GM12865 (cell line): Measurements from ENCODE around the gene PALM3.

ENCODE experiments used
- DNase-seq: peaks from one replicate; pipeline ENCODE4 v3.0.0; 2010; ENCODE audit warnings: low read depth
- H3K4me3 ChIP-seq: 2 replicates; pipeline ENCODE4 v1.5.1; 2011; ENCODE audit warnings: mild to moderate bottlenecking, low read depth, low read length, control low read depth
- TF ChIP-seq, protein P1 (sequence below): IDR thresholded peaks from 2 replicates; pipeline ENCODE4 v1.5.1; 2011; ENCODE audit warnings: low read length, control low read depth, low read depth, inconsistent platforms; ENCODE audit not compliant: insufficient read depth; ENCODE audit errors: missing control alignments

Gene PALM3, protein sequence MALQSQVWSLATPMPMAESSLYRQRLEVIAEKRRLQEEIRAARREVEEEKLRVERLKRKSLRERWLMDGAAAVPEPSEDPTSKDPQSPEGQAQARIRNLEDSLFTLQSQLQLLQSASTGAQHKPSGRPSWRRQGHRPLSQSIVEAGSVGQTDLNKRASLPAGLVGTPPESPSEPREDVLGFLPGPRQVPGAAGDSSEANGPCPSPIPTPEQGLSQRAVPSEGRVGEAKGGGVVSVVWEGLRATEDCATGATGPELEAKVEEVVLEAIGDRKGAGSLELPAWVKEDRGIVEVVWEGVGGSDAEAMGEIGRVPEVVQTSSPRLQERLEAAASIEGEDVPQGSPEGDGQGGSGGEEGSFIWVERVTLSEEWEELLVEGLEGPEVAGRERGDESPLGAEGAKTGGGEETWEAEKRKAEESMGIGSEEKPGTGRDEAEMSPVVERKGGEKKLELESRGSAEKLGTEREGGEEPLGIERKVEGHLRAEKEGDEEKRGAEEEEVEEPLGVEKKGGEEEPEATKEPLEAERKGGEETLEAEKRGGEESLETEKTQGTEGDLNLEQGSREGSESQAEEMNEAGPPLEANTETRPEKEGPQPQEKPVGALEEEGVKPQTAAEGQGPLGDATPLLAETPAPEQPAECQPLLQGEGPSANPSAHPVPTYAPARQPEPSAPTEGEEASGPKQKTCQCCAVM

DNA sequence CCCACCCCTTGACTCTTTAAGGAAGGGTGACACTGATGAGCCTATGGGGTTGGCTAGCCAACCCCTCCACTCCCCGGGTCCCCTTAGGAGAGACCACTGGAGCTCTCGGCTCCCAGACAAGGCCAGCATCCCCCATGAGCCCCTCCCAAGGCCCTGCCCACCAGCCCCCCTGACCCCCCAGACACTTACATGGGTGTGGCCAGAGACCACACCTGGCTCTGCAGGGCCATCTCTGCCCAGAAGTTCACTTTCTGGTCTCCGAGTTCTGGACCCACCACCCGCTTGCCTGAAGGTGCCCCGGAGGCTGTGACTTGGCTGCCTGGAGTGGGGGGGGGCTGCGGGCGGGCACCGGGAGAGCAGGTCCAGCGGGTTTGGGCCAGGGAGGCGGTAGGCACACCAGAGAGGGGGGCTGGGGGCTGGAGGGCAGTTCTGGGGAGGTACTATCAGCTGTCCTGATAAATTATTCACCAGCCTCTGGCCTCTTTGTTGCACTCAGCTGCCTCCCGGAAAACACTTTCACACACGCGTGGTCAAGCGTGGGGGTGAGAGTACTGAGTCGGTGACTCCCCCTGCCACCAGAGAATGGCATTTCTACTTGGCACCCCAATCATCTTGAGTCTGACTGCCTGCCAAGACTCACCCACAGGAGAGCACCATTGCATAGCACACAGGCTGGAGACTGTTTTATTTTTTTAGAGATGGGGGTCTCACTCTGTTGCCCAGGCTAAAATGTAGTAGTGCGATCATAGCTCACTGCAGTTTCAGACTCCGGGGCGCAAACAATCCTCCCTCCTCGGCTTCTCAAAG is at the start of gene PALM3:
TSS of gene PALM3 (minus strand) at position 326 of the 807 bp plus-strand sequence. CDS start at position 230, 96 bp downstream.
- H3K4me3 ChIP-seq, result no peak within 1 kb of the TSS
- no peak for DNase-seq
- TF ChIP-seq, protein P1, sequence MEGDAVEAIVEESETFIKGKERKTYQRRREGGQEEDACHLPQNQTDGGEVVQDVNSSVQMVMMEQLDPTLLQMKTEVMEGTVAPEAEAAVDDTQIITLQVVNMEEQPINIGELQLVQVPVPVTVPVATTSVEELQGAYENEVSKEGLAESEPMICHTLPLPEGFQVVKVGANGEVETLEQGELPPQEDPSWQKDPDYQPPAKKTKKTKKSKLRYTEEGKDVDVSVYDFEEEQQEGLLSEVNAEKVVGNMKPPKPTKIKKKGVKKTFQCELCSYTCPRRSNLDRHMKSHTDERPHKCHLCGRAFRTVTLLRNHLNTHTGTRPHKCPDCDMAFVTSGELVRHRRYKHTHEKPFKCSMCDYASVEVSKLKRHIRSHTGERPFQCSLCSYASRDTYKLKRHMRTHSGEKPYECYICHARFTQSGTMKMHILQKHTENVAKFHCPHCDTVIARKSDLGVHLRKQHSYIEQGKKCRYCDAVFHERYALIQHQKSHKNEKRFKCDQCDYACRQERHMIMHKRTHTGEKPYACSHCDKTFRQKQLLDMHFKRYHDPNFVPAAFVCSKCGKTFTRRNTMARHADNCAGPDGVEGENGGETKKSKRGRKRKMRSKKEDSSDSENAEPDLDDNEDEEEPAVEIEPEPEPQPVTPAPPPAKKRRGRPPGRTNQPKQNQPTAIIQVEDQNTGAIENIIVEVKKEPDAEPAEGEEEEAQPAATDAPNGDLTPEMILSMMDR, result no peak

DNA sequence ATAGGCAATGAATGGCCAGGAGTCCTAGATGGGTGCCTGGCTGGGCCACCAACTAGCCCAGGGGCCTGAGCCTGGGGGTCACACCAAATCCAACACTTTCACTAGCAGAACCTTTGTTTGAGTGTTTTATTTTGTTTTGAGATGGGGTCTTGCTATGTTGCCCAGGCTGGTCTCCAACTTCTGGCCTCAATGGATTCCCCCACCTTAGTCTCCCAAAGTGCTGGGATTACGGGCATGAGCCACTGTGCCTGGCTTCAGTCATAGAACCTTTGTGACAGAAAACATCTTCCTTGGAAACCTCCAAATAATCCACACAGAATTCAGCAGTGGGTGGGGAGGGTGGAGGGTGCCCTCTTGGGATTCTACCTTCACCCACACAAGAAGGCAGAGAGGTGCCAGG is 49.6 kb upstream of the PALM3 start:
- no peak for DNase-seq
- no peak overlapping the region for H3K4me3 ChIP-seq
- TF ChIP-seq, protein P1, result no peak

DNA sequence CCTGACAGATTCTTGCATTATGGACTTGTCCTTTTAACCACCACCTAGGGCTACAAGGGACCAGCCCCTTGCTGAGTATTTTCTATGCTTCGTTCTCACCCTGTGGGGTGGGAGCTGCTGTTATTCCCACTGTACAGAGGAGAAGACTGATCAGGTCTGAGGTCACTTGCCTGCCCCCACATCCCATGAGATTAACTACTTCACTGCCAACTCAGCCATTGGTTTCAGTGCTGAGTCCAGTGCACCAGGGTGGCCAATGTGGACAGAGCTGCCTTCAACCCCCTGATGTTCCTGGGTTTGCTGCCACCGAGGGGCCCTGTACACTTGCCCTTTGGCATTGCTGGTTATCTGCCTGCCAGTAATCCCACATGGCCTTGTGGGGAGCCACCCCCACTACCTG is 48.8 kb upstream of the PALM3 start:
- TF ChIP-seq, protein P1, result no peak
- no peak for DNase-seq
- H3K4me3 ChIP-seq, result no peak overlapping the region

DNA sequence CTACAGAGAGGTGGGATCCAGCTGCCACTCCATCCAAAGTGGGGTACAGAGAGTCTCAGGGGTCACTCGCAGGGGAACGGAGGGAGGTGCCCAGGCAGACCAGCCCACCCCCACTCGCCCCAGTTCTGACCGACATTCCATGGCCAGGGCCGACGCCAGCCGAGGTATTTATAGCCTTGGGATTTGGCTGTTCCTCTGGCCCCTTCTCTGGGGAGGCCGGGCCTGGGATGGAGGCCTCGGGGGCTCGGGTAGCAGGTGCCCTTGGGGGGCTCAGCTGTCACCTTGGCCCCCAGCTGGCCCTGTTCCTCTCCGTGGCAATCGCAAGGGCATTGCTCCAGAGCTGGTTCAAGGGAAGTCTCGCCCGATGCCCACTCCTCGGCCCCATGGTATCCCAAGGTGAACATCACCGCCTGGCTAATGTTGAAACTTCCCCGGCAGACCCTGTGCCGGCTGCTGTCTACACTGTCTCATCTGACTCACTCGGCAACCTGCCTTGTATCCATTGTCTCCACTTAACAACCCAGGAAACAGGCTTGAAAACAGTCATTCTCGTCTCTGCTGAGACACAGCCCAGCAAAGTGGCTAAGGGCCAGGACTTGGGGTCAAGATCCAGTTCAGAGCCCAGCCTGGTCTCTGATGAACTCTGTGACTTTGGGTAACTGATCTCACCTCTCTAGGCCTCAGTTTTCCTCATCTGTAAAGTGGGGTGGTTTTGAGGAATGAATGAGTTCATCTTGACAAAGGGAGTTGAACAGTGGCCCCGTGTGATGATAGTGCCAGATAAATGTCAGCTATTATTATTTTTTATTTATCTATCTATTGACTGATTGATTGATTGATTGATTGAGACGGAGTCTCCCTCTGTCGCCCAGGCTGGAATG is 45.9 kb upstream of the PALM3 start:
- no peak for DNase-seq
- H3K4me3 ChIP-seq, result no peak overlapping the region
- TF ChIP-seq, protein P1, result no peak

DNA sequence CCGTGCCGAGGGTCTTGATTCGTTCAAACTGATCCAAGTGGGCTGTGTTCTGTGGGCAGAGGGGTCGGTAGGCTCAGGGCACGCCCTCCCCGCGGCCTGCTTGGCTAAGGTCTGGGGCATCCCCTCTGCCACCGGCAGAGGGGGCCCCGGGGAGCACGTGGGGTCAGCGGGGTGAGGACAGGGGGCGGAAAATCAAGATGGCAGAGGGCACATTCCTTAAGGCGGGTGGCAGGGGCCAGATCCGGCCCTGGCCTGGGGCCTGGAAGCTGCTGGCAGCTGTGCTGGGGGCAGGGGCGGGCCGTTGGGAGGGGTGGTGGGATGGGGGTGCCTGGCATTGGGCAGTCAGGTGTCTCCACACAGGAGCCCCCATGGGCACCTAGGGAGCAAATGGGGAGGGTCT is 45.0 kb upstream of the PALM3 start:
- DNase-seq, result no peak
- TF ChIP-seq, protein P1, result no peak
- H3K4me3 ChIP-seq, result no peak overlapping the region

DNA sequence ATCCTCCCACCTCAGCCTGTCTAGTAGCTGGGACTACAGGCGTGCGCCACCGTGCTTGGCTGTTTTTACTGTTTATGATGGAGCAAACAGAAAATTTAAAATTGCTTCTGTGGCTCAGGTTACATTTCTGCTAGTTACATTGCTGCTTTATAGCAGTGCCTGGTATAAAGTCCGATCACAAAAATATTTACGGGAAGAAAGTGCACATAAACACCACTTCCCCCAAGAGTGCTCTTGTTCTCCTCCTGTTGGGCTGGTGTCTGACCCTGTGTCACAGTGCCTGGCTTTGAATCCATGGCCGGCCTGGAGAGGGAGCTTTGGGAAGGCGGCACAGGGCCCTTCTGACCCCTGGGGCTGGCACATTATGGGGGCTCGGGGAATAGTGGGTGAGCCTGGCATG is 43.8 kb upstream of the PALM3 start:
- TF ChIP-seq, protein P1, result no peak
- H3K4me3 ChIP-seq, result no peak overlapping the region
- no peak for DNase-seq
